ENCODE measurements around the gene DPY30.

Gene DPY30

DNA sequence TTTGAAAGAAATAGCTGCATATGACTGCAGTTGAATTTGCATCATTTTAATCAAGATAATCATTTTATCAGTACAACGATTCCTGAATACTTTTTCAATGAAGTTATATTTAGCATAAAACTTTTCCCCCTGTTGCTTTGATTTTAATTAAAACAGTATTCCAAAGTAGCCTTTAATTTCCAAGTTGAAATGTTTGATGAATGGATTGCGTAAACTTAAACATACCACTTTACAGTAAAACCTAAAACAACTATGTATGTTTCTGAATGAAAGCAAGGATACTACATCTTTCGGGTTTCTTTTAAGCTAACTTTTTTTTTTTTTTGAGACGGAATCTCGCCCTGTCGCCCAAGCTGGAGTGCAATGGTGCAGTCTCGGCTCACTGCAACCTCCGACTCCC lies 25.1 kb upstream of the DPY30 start:
- H2AFZ ChIP-seq (ENCODE audit: low read length) = no peak overlapping the region; the same call in 1 of the 2 replicates
- H3K36me3 ChIP-seq (ENCODE audit: insufficient read depth, low read length) = no peaks in the 10 kb centered on the region
- H3K79me2 ChIP-seq (ENCODE audit: insufficient read depth, low read length) = peaks cover 42% of the 10 kb centered on the region
- peaks cover 13% of the 10 kb centered on the region for H4K20me1 ChIP-seq (ENCODE audit: insufficient read depth, low read length, poor library complexity, severe bottlenecking)
- H3K9ac ChIP-seq (ENCODE audit: low read depth, low read length, poor library complexity, severe bottlenecking) = peak overlapping the region; percentile 68
- no peak for TF ChIP-seq EZH2phosphoT487 (IDR thresholded peaks at IDR 0.05; ENCODE audit: borderline replicate concordance)
- H3K4me2 ChIP-seq (ENCODE audit: low read depth, low read length, poor library complexity, severe bottlenecking) = peak overlapping the region; percentile 87
- H3K9me2 ChIP-seq (replicated peaks; ENCODE audit: low read depth, low read length) = no peaks in the 10 kb centered on the region
- peaks cover 27% of the 10 kb centered on the region for H3K4me1 ChIP-seq (ENCODE audit: insufficient read depth, low read length, poor library complexity, severe bottlenecking)
- no peaks in the 10 kb centered on the region for H3K27me3 ChIP-seq (ENCODE audit: insufficient read depth, low read length, poor library complexity, severe bottlenecking)
- H3K9me3 ChIP-seq (ENCODE audit: insufficient read depth, low read depth, low read length) = no peaks in the 10 kb centered on the region
- no peaks in the 10 kb centered on the region for H3F3A ChIP-seq (ENCODE audit: low read depth)
- peak overlapping the region; percentile 73 for H3K4me3 ChIP-seq (ENCODE audit: low read length, poor library complexity, severe bottlenecking)

DNA sequence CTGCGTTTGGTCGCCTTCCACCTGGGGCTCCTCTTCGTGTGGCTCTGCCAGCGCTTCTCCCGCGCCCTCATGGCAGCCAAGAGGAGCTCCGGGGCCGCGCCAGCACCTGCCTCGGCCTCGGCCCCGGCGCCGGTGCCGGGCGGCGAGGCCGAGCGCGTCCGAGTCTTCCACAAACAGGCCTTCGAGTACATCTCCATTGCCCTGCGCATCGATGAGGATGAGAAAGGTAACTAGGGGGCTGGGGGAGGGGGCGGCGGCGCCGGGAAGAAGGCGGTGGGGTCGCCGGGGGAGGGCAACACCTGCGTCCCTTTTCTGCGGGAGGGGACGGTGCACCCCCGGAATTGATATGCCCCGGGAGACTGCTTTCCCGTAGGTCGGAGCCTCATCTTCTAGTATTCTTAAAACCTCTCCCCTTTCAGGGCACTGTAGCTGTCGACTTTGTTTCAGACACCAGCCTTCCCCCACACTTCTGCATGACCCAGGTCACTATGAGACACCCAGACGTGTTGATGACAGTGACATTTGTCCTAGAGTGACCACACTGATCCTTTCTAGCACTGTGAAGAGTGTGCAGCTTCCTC lies 24.5 kb upstream of the DPY30 start:
- Histone ChIP-seq H3K9me2 (replicated peaks; ENCODE audit: low read depth, low read length) (no peaks in the 10 kb centered on the region), H3K36me3 (ENCODE audit: insufficient read depth, low read length) (no peaks in the 10 kb centered on the region), H4K20me1 (ENCODE audit: insufficient read depth, low read length, poor library complexity, severe bottlenecking) (peaks cover 11% of the 10 kb centered on the region), H3K9me3 (ENCODE audit: insufficient read depth, low read depth, low read length) (no peaks in the 10 kb centered on the region), H3F3A (ENCODE audit: low read depth) (no peaks in the 10 kb centered on the region), H3K27me3 (ENCODE audit: insufficient read depth, low read length, poor library complexity, severe bottlenecking) (no peaks in the 10 kb centered on the region), H3K4me1 (ENCODE audit: insufficient read depth, low read length, poor library complexity, severe bottlenecking) (peaks cover 27% of the 10 kb centered on the region), H3K4me3 (ENCODE audit: low read length, poor library complexity, severe bottlenecking) (peak overlapping the region; percentile 73), H3K4me2 (ENCODE audit: low read depth, low read length, poor library complexity, severe bottlenecking) (peak overlapping the region; percentile 87), H3K9ac (ENCODE audit: low read depth, low read length, poor library complexity, severe bottlenecking) (peak overlapping the region; percentile 68), H3K79me2 (ENCODE audit: insufficient read depth, low read length) (peaks cover 36% of the 10 kb centered on the region), H2AFZ (ENCODE audit: low read length) (peak overlapping the region; percentile 85)
- TF ChIP-seq EZH2phosphoT487 (IDR thresholded peaks at IDR 0.05; ENCODE audit: borderline replicate concordance) = no peak
- TF ChIP-seq, protein P1, sequence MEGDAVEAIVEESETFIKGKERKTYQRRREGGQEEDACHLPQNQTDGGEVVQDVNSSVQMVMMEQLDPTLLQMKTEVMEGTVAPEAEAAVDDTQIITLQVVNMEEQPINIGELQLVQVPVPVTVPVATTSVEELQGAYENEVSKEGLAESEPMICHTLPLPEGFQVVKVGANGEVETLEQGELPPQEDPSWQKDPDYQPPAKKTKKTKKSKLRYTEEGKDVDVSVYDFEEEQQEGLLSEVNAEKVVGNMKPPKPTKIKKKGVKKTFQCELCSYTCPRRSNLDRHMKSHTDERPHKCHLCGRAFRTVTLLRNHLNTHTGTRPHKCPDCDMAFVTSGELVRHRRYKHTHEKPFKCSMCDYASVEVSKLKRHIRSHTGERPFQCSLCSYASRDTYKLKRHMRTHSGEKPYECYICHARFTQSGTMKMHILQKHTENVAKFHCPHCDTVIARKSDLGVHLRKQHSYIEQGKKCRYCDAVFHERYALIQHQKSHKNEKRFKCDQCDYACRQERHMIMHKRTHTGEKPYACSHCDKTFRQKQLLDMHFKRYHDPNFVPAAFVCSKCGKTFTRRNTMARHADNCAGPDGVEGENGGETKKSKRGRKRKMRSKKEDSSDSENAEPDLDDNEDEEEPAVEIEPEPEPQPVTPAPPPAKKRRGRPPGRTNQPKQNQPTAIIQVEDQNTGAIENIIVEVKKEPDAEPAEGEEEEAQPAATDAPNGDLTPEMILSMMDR (conservative IDR thresholded peaks at IDR 0.05; ENCODE audit: low read length) = no peak

DNA sequence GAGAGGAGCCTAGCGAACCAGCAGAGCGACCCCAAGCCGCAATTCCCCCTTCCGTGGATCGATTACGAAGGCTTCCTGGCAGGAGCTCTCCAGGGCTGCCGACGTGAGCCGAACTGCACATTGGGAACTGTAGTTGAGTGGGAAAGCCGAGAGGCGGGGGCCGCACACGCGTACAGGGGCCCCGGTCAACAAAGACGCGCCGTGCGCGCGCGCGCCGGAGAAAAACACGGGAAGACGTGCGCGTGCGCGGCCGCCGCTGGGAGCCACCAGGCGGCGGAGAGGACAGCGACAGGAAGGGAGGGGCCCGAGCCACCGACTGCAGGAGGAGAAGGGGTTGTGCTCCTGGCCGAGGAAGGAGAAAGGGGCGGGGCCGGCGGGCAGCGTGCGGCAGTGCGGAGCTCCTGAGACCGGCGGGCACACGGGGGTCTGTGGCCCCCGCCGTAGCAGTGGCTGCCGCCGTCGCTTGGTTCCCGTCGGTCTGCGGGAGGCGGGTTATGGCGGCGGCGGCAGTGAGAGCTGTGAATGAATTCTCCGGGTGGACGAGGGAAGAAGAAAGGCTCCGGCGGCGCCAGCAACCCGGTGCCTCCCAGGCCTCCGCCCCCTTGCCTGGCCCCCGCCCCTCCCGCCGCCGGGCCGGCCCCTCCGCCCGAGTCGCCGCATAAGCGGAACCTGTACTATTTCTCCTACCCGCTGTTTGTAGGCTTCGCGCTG lies 23.9 kb upstream of the DPY30 start, which contains the start of gene SPAST:
SPAST (plus strand) TSS at position 247 of the 711 bp plus-strand sequence; CDS start at position 523, 276 bp downstream.
- no peaks in the 10 kb centered on the region for H3K9me2 ChIP-seq (replicated peaks; ENCODE audit: low read depth, low read length)
- no peaks in the 10 kb centered on the region for H3F3A ChIP-seq (ENCODE audit: low read depth)
- H3K36me3 ChIP-seq (ENCODE audit: insufficient read depth, low read length) = no peaks in the 10 kb centered on the region
- H2AFZ ChIP-seq (ENCODE audit: low read length) = peak within 1 kb of the TSS; percentile 85
- peak within 1 kb of the TSS; percentile 73 for H3K4me3 ChIP-seq (ENCODE audit: low read length, poor library complexity, severe bottlenecking)
- TF ChIP-seq, protein P1 (conservative IDR thresholded peaks at IDR 0.05; ENCODE audit: low read length) = peak; percentile 13; the same call in 1 of the 2 replicates
- TF ChIP-seq EZH2phosphoT487 (IDR thresholded peaks at IDR 0.05; ENCODE audit: borderline replicate concordance) = no peak
- peak within 1 kb of the TSS; percentile 87 for H3K4me2 ChIP-seq (ENCODE audit: low read depth, low read length, poor library complexity, severe bottlenecking)
- peaks cover 32% of the 10 kb centered on the region for H3K79me2 ChIP-seq (ENCODE audit: insufficient read depth, low read length)
- no peaks in the 10 kb centered on the region for H3K9me3 ChIP-seq (ENCODE audit: insufficient read depth, low read depth, low read length)
- no peaks in the 10 kb centered on the region for H3K27me3 ChIP-seq (ENCODE audit: insufficient read depth, low read length, poor library complexity, severe bottlenecking)
- H3K4me1 ChIP-seq (ENCODE audit: insufficient read depth, low read length, poor library complexity, severe bottlenecking) = peaks cover 23% of the 10 kb centered on the region
- peaks cover 7% of the 10 kb centered on the region for H4K20me1 ChIP-seq (ENCODE audit: insufficient read depth, low read length, poor library complexity, severe bottlenecking)
- H3K9ac ChIP-seq (ENCODE audit: low read depth, low read length, poor library complexity, severe bottlenecking) = peak within 1 kb of the TSS; percentile 68
